SK-N-SH treated with all-trans-retinoic acid at 6 μM for 48 hours (cell line): ENCODE data around the gene DDIT3.

ENCODE experiments used
- ATAC-seq: fragments of 200-7000 bp; cut with Tn5 transposase; 3 replicates; pipeline ENCODE4 v1.9.1; 2020; ENCODE audit warnings: mild to moderate bottlenecking, moderate library complexity
- BACH2 ChIP-seq: fragments of 250-450 bp; sonication (Bioruptor Pico); IDR thresholded peaks from 2 replicates; pipeline ENCODE4 v1.9.0; 2021; ENCODE audit warnings: mild to moderate bottlenecking, borderline replicate concordance
- CREB5 ChIP-seq: fragments of 250-450 bp; sonication (Bioruptor Pico); IDR thresholded peaks from 2 replicates; pipeline ENCODE4 v1.5.1; 2020; ENCODE audit warnings: low read depth, mild to moderate bottlenecking, moderate library complexity
- CSDC2 ChIP-seq: fragments of 250-450 bp; sonication (Bioruptor Pico); IDR thresholded peaks from 2 replicates; pipeline ENCODE4 v1.5.0; 2020; ENCODE audit warnings: mild to moderate bottlenecking, moderate library complexity
- CSRNP3 ChIP-seq: fragments of 250-450 bp; sonication (Bioruptor Pico); IDR thresholded peaks from 2 replicates; pipeline ENCODE4 v1.5.1; 2021; ENCODE audit warnings: mild to moderate bottlenecking, moderate library complexity
- ESRRG ChIP-seq: fragments of 250-450 bp; sonication (Bioruptor Pico); IDR thresholded peaks from 2 replicates; pipeline ENCODE4 v1.6.1; 2021; ENCODE audit warnings: mild to moderate bottlenecking
- GLIS3 ChIP-seq: fragments of 250-450 bp; sonication (Bioruptor Pico); IDR thresholded peaks from 2 replicates; pipeline ENCODE4 v1.5.0; 2020; ENCODE audit warnings: mild to moderate bottlenecking, moderate library complexity
- ISL1 ChIP-seq: fragments of 250-450 bp; sonication (Bioruptor Pico); IDR thresholded peaks from 2 replicates; pipeline ENCODE4 v2.1.2; 2022; ENCODE audit warnings: mild to moderate bottlenecking, moderate library complexity
- OSR1 ChIP-seq: fragments of 250-450 bp; sonication (Bioruptor Pico); IDR thresholded peaks from 2 replicates; pipeline ENCODE4 v1.8.0; 2022; ENCODE audit warnings: moderate library complexity, mild to moderate bottlenecking, inconsistent platforms
- PPARA ChIP-seq: fragments of 250-450 bp; sonication (Bioruptor Pico); IDR thresholded peaks from 2 replicates; pipeline ENCODE4 v1.5.0; 2020; ENCODE audit warnings: mild to moderate bottlenecking, borderline replicate concordance
- RARB ChIP-seq: fragments of 250-450 bp; sonication (Bioruptor Pico); IDR thresholded peaks from 2 replicates; pipeline ENCODE4 v1.8.0; 2021; ENCODE audit warnings: mild to moderate bottlenecking, moderate library complexity
- SNAI2 ChIP-seq: fragments of 250-450 bp; sonication (Bioruptor Pico); IDR thresholded peaks from 2 replicates; pipeline ENCODE4 v1.5.0; 2020; ENCODE audit warnings: mild to moderate bottlenecking, moderate library complexity
- TCF4 ChIP-seq: fragments of 250-450 bp; sonication (Bioruptor Pico); IDR thresholded peaks from 2 replicates; pipeline ENCODE4 v1.8.0; 2021; ENCODE audit warnings: mild to moderate bottlenecking, moderate library complexity, borderline replicate concordance
- TOX ChIP-seq: fragments of 250-450 bp; sonication (Bioruptor Pico); IDR thresholded peaks from 2 replicates; pipeline ENCODE4 v1.8.0; 2021; ENCODE audit warnings: mild to moderate bottlenecking, moderate library complexity, borderline replicate concordance
- TSHZ2 ChIP-seq: fragments of 250-450 bp; sonication (Bioruptor Pico); IDR thresholded peaks from 2 replicates; pipeline ENCODE4 v1.5.0; 2020; ENCODE audit warnings: mild to moderate bottlenecking, moderate library complexity
- ZFP3 ChIP-seq: fragments of 250-450 bp; sonication (Bioruptor Pico); IDR thresholded peaks from 2 replicates; pipeline ENCODE4 v1.5.0; 2020; ENCODE audit warnings: mild to moderate bottlenecking, moderate library complexity
- ZFP30 ChIP-seq: fragments of 450-650 bp; formaldehyde crosslinking; IDR thresholded peaks from 2 replicates; pipeline ENCODE4 v1.5.0; 2022; ENCODE audit warnings: mild to moderate bottlenecking, moderate library complexity
- ZNF565 ChIP-seq: fragments of 450-650 bp; formaldehyde crosslinking; conservative IDR thresholded peaks from 2 replicates; pipeline ENCODE4 v1.5.0; 2020; ENCODE audit warnings: low read depth, mild to moderate bottlenecking, moderate library complexity
- ZNF70 ChIP-seq: fragments of 450-650 bp; formaldehyde crosslinking; IDR thresholded peaks from 2 replicates; pipeline ENCODE4 v1.5.0; 2020; ENCODE audit warnings: mild to moderate bottlenecking, moderate library complexity
- ZNF8 ChIP-seq: fragments of 450-650 bp; formaldehyde crosslinking; IDR thresholded peaks from 2 replicates; pipeline ENCODE4 v1.5.0; 2020; ENCODE audit warnings: mild to moderate bottlenecking, moderate library complexity
- TF ChIP-seq, protein P1 (sequence below): fragments of 250-450 bp; sonication (Bioruptor Pico); IDR thresholded peaks from 2 replicates; pipeline ENCODE4 v1.8.0; 2020; ENCODE audit warnings: mild to moderate bottlenecking, moderate library complexity, borderline replicate concordance

The DDIT3 gene

DNA sequence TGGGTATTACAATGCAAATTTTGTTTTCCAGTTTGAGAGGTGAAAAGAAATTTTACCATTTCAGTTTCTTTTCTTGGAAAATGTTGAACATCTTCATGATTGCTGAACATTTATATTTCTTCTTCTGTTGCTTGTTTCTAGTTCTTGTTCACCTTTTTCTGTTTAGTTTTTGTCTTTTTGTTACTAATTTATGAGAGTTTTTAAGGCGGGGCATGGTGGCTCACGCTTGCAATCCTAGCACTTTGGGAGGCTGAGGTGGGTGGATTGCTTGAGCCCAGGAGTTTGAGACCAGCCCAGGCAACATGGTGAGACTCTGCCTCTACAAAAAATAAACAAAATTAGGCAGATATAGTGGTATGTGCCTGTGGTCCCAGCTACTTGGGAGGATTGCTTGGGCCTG lies 40.2 kb upstream of the DDIT3 start:
- no peak for ATAC-seq

DNA sequence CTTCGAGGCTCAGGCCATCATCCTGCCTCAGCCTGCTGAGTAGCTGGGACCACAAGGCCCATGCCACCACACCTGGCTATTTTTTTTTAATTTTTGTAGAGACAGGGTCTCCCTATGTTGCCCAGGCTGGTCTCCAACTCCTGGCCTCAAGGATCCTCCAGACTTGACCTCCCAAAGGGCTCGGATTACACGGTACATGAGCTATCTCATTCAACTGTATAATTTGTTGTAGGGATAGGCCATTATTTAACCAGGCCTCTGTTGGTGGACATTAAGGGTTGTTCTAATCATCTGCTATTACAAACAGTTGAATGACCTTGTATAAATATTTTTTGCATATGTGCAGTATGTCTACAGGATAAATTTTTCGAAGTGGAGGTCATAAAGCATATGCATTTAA lies 38.5 kb upstream of the DDIT3 start:
- ATAC-seq: no peak

More for the DNA sequence above, 40.2 kb upstream of the DDIT3 start:
- TF ChIP-seq ZFP3 (CRISPR knock-in tag): no peak
- TF ChIP-seq ZNF8 (CRISPR knock-in tag): no peak
- no peak for TF ChIP-seq ZFP30 (CRISPR knock-in tag)
- no peak for TF ChIP-seq ZNF70 (CRISPR knock-in tag)
- TF ChIP-seq SNAI2 (CRISPR knock-in tag): no peak
- TF ChIP-seq BACH2 (CRISPR knock-in tag): no peak
- no peak for TF ChIP-seq CSDC2 (CRISPR knock-in tag)
- TF ChIP-seq GLIS3 (CRISPR knock-in tag): no peak
- TF ChIP-seq, protein P1, sequence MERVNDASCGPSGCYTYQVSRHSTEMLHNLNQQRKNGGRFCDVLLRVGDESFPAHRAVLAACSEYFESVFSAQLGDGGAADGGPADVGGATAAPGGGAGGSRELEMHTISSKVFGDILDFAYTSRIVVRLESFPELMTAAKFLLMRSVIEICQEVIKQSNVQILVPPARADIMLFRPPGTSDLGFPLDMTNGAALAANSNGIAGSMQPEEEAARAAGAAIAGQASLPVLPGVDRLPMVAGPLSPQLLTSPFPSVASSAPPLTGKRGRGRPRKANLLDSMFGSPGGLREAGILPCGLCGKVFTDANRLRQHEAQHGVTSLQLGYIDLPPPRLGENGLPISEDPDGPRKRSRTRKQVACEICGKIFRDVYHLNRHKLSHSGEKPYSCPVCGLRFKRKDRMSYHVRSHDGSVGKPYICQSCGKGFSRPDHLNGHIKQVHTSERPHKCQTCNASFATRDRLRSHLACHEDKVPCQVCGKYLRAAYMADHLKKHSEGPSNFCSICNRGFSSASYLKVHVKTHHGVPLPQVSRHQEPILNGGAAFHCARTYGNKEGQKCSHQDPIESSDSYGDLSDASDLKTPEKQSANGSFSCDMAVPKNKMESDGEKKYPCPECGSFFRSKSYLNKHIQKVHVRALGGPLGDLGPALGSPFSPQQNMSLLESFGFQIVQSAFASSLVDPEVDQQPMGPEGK: no peak
- no peak for TF ChIP-seq ZNF565 (CRISPR knock-in tag)
- no peak for TF ChIP-seq RARB
- TF ChIP-seq CREB5 (CRISPR knock-in tag): no peak

DNA sequence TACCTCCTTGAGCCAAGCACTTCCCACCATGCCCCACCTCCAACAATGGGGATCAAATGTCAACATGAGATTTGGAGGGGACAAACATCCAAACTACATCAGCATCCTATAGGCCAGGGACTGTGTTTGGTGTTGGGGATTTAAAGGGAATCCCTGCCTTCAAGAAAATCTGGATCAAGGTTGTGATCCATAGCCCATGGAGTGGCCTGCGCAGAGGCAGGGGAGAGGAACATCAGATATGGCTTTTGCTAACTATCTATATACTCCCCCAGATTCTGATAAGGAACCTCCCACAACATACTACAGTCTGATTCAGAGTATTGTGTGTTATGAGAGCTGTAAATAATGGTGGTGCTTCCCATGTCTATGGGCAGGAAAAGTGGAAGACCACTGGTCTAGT lies 34.6 kb upstream of the DDIT3 start:
- ATAC-seq: no peak
- no peak for TF ChIP-seq CREB5 (CRISPR knock-in tag)
- no peak for TF ChIP-seq TCF4 (CRISPR knock-in tag)
- TF ChIP-seq ZNF8 (CRISPR knock-in tag): no peak
- TF ChIP-seq BACH2 (CRISPR knock-in tag): no peak
- TF ChIP-seq ISL1: no peak
- TF ChIP-seq ZNF565 (CRISPR knock-in tag): no peak
- TF ChIP-seq OSR1 (CRISPR knock-in tag): no peak
- TF ChIP-seq ZNF70 (CRISPR knock-in tag): no peak
- no peak for TF ChIP-seq CSRNP3 (CRISPR knock-in tag)
- TF ChIP-seq CSDC2 (CRISPR knock-in tag): no peak
- TF ChIP-seq ZFP30 (CRISPR knock-in tag): no peak
- no peak for TF ChIP-seq ESRRG
- no peak for TF ChIP-seq RARB
- TF ChIP-seq ZFP3 (CRISPR knock-in tag): no peak
- TF ChIP-seq TOX: no peak
- TF ChIP-seq PPARA (CRISPR knock-in tag): no peak
- TF ChIP-seq, protein P1: no peak

More for the DNA sequence above, 38.5 kb upstream of the DDIT3 start:
- no peak for TF ChIP-seq ZFP30 (CRISPR knock-in tag)
- no peak for TF ChIP-seq TSHZ2
- no peak for TF ChIP-seq TOX
- no peak for TF ChIP-seq ZFP3 (CRISPR knock-in tag)
- no peak for TF ChIP-seq ZNF70 (CRISPR knock-in tag)
- no peak for TF ChIP-seq ISL1
- no peak for TF ChIP-seq CREB5 (CRISPR knock-in tag)
- TF ChIP-seq CSDC2 (CRISPR knock-in tag): no peak
